ENCODE data around the gene DCDC2. TPM values are rescaled to one million over a fixed set of nuclear protein-coding genes. Genes with fewer than 3 reads are reported as not detected.

DCDC2 gene
- total RNA-seq, 2 experiments from 2014 or later = 0.06 TPM; not detected in 1

GRCh38 chr6:24252280-24252679 lies 105.6 kb downstream of the DCDC2 start:
- CTCF ChIA-PET (ENCODE audit: unreplicated experiment) = no interaction called here
- Histone ChIP-seq H3K27ac (ENCODE audit: low read depth, low read length, poor library complexity, severe bottlenecking) (no peak overlapping the region), H3K79me2 (ENCODE audit: insufficient read depth, low read depth, low read length) (no peaks in the 10 kb centered on the region), H3K4me1 (ENCODE audit: insufficient read depth, low read length, poor library complexity, severe bottlenecking) (no peaks in the 10 kb centered on the region), H2AFZ (ENCODE audit: low read length) (no peak overlapping the region), H3K9me3 (ENCODE audit: low read length) (no peaks in the 10 kb centered on the region), H4K20me1 (ENCODE audit: insufficient read depth, low read length) (no peaks in the 10 kb centered on the region), H3K36me3 (ENCODE audit: insufficient read depth, low read length) (no peaks in the 10 kb centered on the region), H3K4me3 (ENCODE audit: low read depth, low read length, poor library complexity, severe bottlenecking) (no peak overlapping the region), H3K9me2 (ENCODE audit: insufficient read depth, low read length) (no peaks in the 10 kb centered on the region), H3K4me2 (ENCODE audit: low read length) (no peak overlapping the region)
- intact Hi-C loops (cut with micrococcal nuclease; ENCODE audit: unreplicated experiment) = no loop called here
- POLR2A ChIA-PET = interaction anchor here (0.5 kb wide), 1 partner anchor 134 kb away, joined by 3 read pairs; no protein-coding TSS in a partner anchor
- TF ChIP-seq CTCF (conservative IDR thresholded peaks at IDR 0.05; ENCODE audit: low read length) (no peak), EZH2phosphoT487 (IDR thresholded peaks at IDR 0.05; ENCODE audit: borderline replicate concordance, low read depth, low read length) (no peak)
- no TSS peak for BruUV-seq (replicated peaks)
- no peak for DNase-seq (ENCODE audit: low spot score)

GRCh38 chr6:24251339-24251738 lies 106.5 kb downstream of the DCDC2 start:
- no peak for DNase-seq (ENCODE audit: low spot score)
- intact Hi-C loops (cut with micrococcal nuclease; ENCODE audit: unreplicated experiment) = no loop called here
- no peak overlapping the region for H3K4me2 ChIP-seq (ENCODE audit: low read length)
- H4K20me1 ChIP-seq (ENCODE audit: insufficient read depth, low read length) = no peaks in the 10 kb centered on the region
- no TSS peak for BruUV-seq (replicated peaks)
- no peak overlapping the region for H3K27ac ChIP-seq (ENCODE audit: low read depth, low read length, poor library complexity, severe bottlenecking)
- ChIA-PET POLR2A (no interaction called here), CTCF (ENCODE audit: unreplicated experiment) (no interaction called here)
- no peak overlapping the region for H2AFZ ChIP-seq (ENCODE audit: low read length)
- TF ChIP-seq EZH2phosphoT487 (IDR thresholded peaks at IDR 0.05; ENCODE audit: borderline replicate concordance, low read depth, low read length) = no peak
- TF ChIP-seq CTCF (conservative IDR thresholded peaks at IDR 0.05; ENCODE audit: low read length) = no peak
- H3K36me3 ChIP-seq (ENCODE audit: insufficient read depth, low read length) = no peaks in the 10 kb centered on the region
- H3K9me2 ChIP-seq (ENCODE audit: insufficient read depth, low read length) = no peaks in the 10 kb centered on the region
- H3K79me2 ChIP-seq (ENCODE audit: insufficient read depth, low read depth, low read length) = no peaks in the 10 kb centered on the region
- H3K9me3 ChIP-seq (ENCODE audit: low read length) = no peaks in the 10 kb centered on the region
- H3K4me3 ChIP-seq (ENCODE audit: low read depth, low read length, poor library complexity, severe bottlenecking) = no peak overlapping the region
- no peaks in the 10 kb centered on the region for H3K4me1 ChIP-seq (ENCODE audit: insufficient read depth, low read length, poor library complexity, severe bottlenecking)

DNA sequence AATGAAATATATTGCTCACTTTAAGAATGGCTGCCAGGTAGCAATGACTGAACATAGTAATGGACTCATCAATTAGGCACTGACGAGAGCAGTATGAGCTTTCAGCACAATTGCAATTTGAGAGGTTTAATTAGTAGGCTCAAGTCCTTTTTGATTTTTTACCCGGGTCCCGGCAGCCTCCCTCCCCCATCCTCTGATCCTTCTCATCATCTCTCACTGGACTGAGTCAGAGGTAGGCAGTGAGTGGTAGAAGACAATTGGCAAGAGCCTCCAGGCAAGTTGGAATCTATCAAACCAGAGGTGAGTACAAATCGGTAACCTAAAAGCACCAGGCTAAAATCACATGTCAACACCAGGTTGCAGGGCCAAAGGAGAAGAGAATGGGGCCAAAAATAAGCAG lies 107.9 kb downstream of the DCDC2 start:
- H3K9me2 ChIP-seq (ENCODE audit: insufficient read depth, low read length) = no peaks in the 10 kb centered on the region
- intact Hi-C loops (cut with micrococcal nuclease; ENCODE audit: unreplicated experiment) = no loop called here
- no peaks in the 10 kb centered on the region for H3K9me3 ChIP-seq (ENCODE audit: low read length)
- TF ChIP-seq EZH2phosphoT487 (IDR thresholded peaks at IDR 0.05; ENCODE audit: borderline replicate concordance, low read depth, low read length) = no peak
- TF ChIP-seq CTCF (conservative IDR thresholded peaks at IDR 0.05; ENCODE audit: low read length) = no peak
- H3K4me3 ChIP-seq (ENCODE audit: low read depth, low read length, poor library complexity, severe bottlenecking) = no peak overlapping the region
- H3K4me1 ChIP-seq (ENCODE audit: insufficient read depth, low read length, poor library complexity, severe bottlenecking) = no peaks in the 10 kb centered on the region
- no peak overlapping the region for H3K27ac ChIP-seq (ENCODE audit: low read depth, low read length, poor library complexity, severe bottlenecking)
- no peaks in the 10 kb centered on the region for H3K79me2 ChIP-seq (ENCODE audit: insufficient read depth, low read depth, low read length)
- POLR2A ChIA-PET = no interaction called here
- H4K20me1 ChIP-seq (ENCODE audit: insufficient read depth, low read length) = no peaks in the 10 kb centered on the region
- H3K4me2 ChIP-seq (ENCODE audit: low read length) = no peak overlapping the region
- H3K36me3 ChIP-seq (ENCODE audit: insufficient read depth, low read length) = no peaks in the 10 kb centered on the region
- no peak overlapping the region for H2AFZ ChIP-seq (ENCODE audit: low read length)
- no TSS peak for BruUV-seq (replicated peaks)
- CTCF ChIA-PET (ENCODE audit: unreplicated experiment) = no interaction called here
- DNase-seq (ENCODE audit: low spot score) = no peak
